K562 (cell line): ENCODE results near the gene ADTRP. TPM values are rescaled to one million over a fixed set of nuclear protein-coding genes. Genes with fewer than 3 reads are reported as not detected.

Experiments
- ATAC-seq: fragments of 200-7000 bp; cut with Tn5 transposase; 3 replicates; pipeline ENCODE4 v1.9.1; 2020; ENCODE audit warnings: moderate library complexity
- BruUV-seq: library from RNA; stranded (reverse); fragments of 400-500 nt; replicated peaks from 2 replicates; lab custom pipeline; 2021; lab: Mats Ljungman, UMichigan
- CTCF ChIA-PET: fragments of 300-600 bp; formaldehyde crosslinking; extraction: SDS; loops from one replicate; lab custom pipeline; 2021; ENCODE audit warnings: low intra/inter-chr PET ratio; lab: Yijun Ruan, JAX
- POLR2A ChIA-PET: fragments of 300-600, 350-650 bp; sonication (Branson Sonifier 250); formaldehyde crosslinking; extraction: SDS; loops from one replicate; lab custom pipeline; 2021; ENCODE audit warnings: antibody characterized with exemption, inconsistent platforms; lab: Yijun Ruan, JAX
- DNase-seq, 4 experiments: peaks; one replicate each; pipeline versions ENCODE4 v3.0.0 to v3.0.0-alpha.2; 2011 to 2018; ENCODE audit warnings: low spot score in 3 of 4, mixed read lengths in 3 of 4; ENCODE audit errors: extremely low read depth in 1 of 4
- FAIRE-seq: peaks from 2 replicates; lab custom pipeline; 2011; peaks lifted over from hg19 to GRCh38; lab: Jason Lieb, UNC
- H2AFZ ChIP-seq: 2 replicates; pipeline ENCODE4 v1.6.0; 2011; ENCODE audit warnings: low read depth, low read length, control low read depth, inconsistent platforms
- H3K27ac ChIP-seq: fragments of 200-600 bp; 3 replicates; pipeline ENCODE4 v1.8.0; 2011; ENCODE audit warnings: low read depth, mild to moderate bottlenecking, control low read depth, inconsistent platforms, low read length, moderate library complexity, mixed read lengths; ENCODE audit errors: extremely low read depth
- H3K27me3 ChIP-seq, 2 experiments: fragments of 300-600 bp in 1 of 2; 2 replicates in 1 of 2; 3 replicates in 1 of 2; pipeline versions ENCODE4 v1.6.0 to v1.8.0; 2011; ENCODE audit warnings: inconsistent platforms in 2 of 2, low read length in 2 of 2, mild to moderate bottlenecking in 1 of 2, mixed read lengths in 1 of 2, moderate library complexity in 1 of 2; ENCODE audit not compliant: control insufficient read depth in 2 of 2, insufficient read depth in 2 of 2
- H3K36me3 ChIP-seq: fragments of 300-600 bp; 3 replicates; pipeline ENCODE4 v1.8.0; 2011; ENCODE audit warnings: mild to moderate bottlenecking, low read length, inconsistent platforms; ENCODE audit not compliant: control insufficient read depth, insufficient read depth
- H3K4me1 ChIP-seq, 2 experiments: fragments of 200-600 bp in 1 of 2; replicated peaks in 1 of 2; 2 replicates in 1 of 2; 3 replicates in 1 of 2; pipeline versions ENCODE4 v1.5.1 to v1.8.0; 2011; ENCODE audit warnings: inconsistent platforms in 2 of 2, low read length in 2 of 2, mild to moderate bottlenecking in 1 of 2, mixed read lengths in 1 of 2, moderate library complexity in 1 of 2; ENCODE audit not compliant: control insufficient read depth in 2 of 2, insufficient read depth in 2 of 2
- H3K4me2 ChIP-seq: 2 replicates; pipeline ENCODE4 v1.6.1; 2011; ENCODE audit warnings: low read length, control low read depth, inconsistent platforms, mixed read lengths; ENCODE audit not compliant: insufficient read depth
- H3K4me3 ChIP-seq: fragments of 200-600 bp; sonication (generic), shearing (Covaris generic); 2 replicates; pipeline ENCODE4 v1.5.1; 2016; ENCODE audit warnings: control low read depth, inconsistent platforms
- H3K79me2 ChIP-seq: fragments of 200-600 bp; 3 replicates; pipeline ENCODE4 v1.8.0; 2011; ENCODE audit warnings: low read length, inconsistent platforms; ENCODE audit not compliant: control insufficient read depth, insufficient read depth
- H3K9ac ChIP-seq, 2 experiments: 2 replicates each; pipeline versions ENCODE4 v1.6.0 to v1.6.1; 2011; ENCODE audit warnings: low read depth in 2 of 2, low read length in 2 of 2, control low read depth in 1 of 2, inconsistent platforms in 1 of 2, mild to moderate bottlenecking in 1 of 2, mixed read lengths in 1 of 2; ENCODE audit not compliant: insufficient read depth in 1 of 2
- H3K9me1 ChIP-seq: one replicate; pipeline ENCODE4 v1.6.0; 2011; ENCODE audit warnings: inconsistent platforms, mild to moderate bottlenecking, low read length, moderate library complexity; ENCODE audit not compliant: control insufficient read depth, insufficient read depth
- H3K9me3 ChIP-seq: replicated peaks from 2 replicates; pipeline ENCODE4 v1.5.1; 2011; ENCODE audit warnings: low read depth, low read length, inconsistent platforms; ENCODE audit not compliant: control insufficient read depth, insufficient read depth
- H4K20me1 ChIP-seq: replicated peaks from 2 replicates; pipeline ENCODE4 v1.6.1; 2011; ENCODE audit warnings: low read length, inconsistent platforms, mixed read lengths; ENCODE audit not compliant: control insufficient read depth, insufficient read depth
- BDP1 ChIP-seq: IDR thresholded peaks from 3 replicates; pipeline ENCODE4 v1.6.1; 2011; ENCODE audit not compliant: insufficient read length, insufficient read depth
- CCAR2 ChIP-seq: fragments of 200-400 bp; formaldehyde crosslinking; IDR thresholded peaks from 2 replicates; pipeline ENCODE4 v1.6.1; 2017; ENCODE audit warnings: mild to moderate bottlenecking, low read depth, low read length
- KDM5B ChIP-seq: fragments of 200-600 bp; sonication (generic); IDR thresholded peaks from 2 replicates; pipeline ENCODE4 v1.6.1; 2012; ENCODE audit warnings: low read depth, mild to moderate bottlenecking, moderate library complexity, low read length, control low read depth, inconsistent platforms; ENCODE audit not compliant: insufficient replicate concordance
- NFIX ChIP-seq: fragments of 250-450 bp; sonication (Bioruptor Pico); IDR thresholded peaks from 2 replicates; pipeline ENCODE4 v1.4.0; 2020; ENCODE audit warnings: low read depth, mild to moderate bottlenecking, moderate library complexity
- RFX7 ChIP-seq: fragments of 250-450 bp; sonication (Bioruptor Pico); IDR thresholded peaks from 2 replicates; pipeline ENCODE4 v1.5.1; 2021; ENCODE audit warnings: mild to moderate bottlenecking
- SUPT5H ChIP-seq: fragments of 450-650 bp; IDR thresholded peaks from 2 replicates; pipeline ENCODE4 v1.6.1; 2016
- ZNF175 ChIP-seq: fragments of 200-800 bp; sonication (Bioruptor generic); IDR thresholded peaks from 2 replicates; pipeline ENCODE4 v1.6.1; 2016; ENCODE audit warnings: low read depth, mild to moderate bottlenecking, missing genetic modification characterization, missing compliant biosample characterization
- WGBS: fragments of 100-300 bp; shearing (Covaris generic); methylation state at CpG from one replicate; pipeline ENCODE4 v1.1.6; 2016; ENCODE audit warnings: low coverage, mixed read lengths; ENCODE audit not compliant: insufficient coverage; ENCODE audit errors: missing lambda C conversion rate; 5-methylcytosine and 5-hydroxymethylcytosine counted together
- in situ Hi-C: fragments of 300-500 bp; cut with MboI; formaldehyde crosslinking; loops from 4 replicates; pipeline ENCODE4 v1.15.0; 2018; ENCODE audit warnings: inconsistent platforms, mixed read lengths
- intact Hi-C: fragments of 100-400 bp; cut with micrococcal nuclease; formaldehyde crosslinking; loops from 2 replicates; pipeline ENCODE4 v1.14.2; 2022
- polyA plus RNA-seq, 8 experiments: library from polyadenylated mRNA; depleted of rRNA in 4 of 8; stranded (reverse) in 5 of 8; unstranded in 3 of 8; fragments of >200 nt; fragmentation: Nextera tagmentation in 2 of 8; fragmentation: Illumina TruSeq in 1 of 8; extraction: Ambion mirVana in 2 of 8; extraction: Trizol in 1 of 8; gene quantifications; 2 replicates each; pipeline versions ENCODE4 v1.2.1 to v1.2.3, GENCODE V29; 2011 to 2014; ENCODE audit warnings: inconsistent platforms in 1 of 8, missing spikeins in 1 of 8
- total RNA-seq, 7 experiments: library from RNA; depleted of rRNA in 6 of 7; stranded (reverse); fragments of >200 nt in 6 of 7; fragmentation: Illumina TruSeq in 2 of 7; extraction: Trizol in 2 of 7; gene quantifications; 2 replicates each; pipeline versions ENCODE4 v1.2.1 to v1.2.3, GENCODE V29; 2011 to 2021; ENCODE audit warnings: low replicate concordance in 1 of 7
- TF ChIP-seq, protein P1 (sequence below): fragments of 450-650 bp; IDR thresholded peaks from one replicate; pipeline ENCODE4 v1.6.1; 2018; ENCODE audit warnings: mild to moderate bottlenecking, moderate library complexity; ENCODE audit not compliant: partially characterized antibody
- TF ChIP-seq, protein P2 (sequence below): fragments of 450-650 bp; IDR thresholded peaks from 2 replicates; pipeline ENCODE4 v1.6.1; 2016; ENCODE audit warnings: low read depth

ADTRP gene
- total and polyA plus RNA-seq, 9 of the 15 experiments (the other 6 are each of a cell fraction or from before 2014, with no cell fraction given), result 7.4 to 24.0 (median 13.6) TPM

DNA sequence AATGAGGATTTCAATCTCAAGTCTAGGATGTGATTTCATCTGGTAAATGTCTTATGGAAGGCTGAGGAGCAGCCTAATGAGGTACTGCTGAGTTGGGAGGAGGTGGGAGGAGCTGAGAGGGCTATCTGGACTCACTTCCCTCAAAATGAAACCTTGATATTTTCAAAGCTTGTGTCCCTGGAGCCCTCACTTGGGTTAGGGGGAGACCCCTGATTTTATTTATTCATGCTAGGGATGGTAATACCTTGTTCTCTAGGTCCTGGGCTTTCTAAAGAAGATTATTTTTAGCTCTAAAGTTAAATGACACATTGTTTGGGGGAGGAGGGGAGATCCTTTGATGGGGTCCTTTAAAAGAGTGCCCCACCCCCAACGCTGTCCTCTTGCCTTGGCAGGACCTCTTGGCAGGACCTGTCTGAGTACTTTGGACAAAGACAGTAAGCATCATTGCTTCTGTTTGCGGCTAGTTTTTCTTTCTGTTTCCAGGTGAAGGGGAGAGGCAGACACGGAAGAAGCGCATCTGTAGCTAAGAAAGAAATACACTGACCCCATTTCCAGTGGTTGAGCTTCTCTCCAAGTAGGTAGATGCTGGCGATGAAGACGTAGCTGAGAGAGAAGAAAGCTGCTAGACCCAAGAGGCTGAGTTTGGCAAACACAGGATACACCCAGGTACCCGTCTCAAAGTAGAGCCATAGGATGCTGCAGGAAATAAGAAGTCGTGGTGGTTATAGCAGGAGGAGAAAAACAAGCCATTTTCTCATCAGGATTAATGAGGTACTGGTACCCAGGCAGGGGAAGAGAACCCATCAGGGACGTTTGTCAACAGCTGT, 55.6 kb downstream of the ADTRP start:
- Histone ChIP-seq H4K20me1 (no peaks in the 10 kb centered on the region), H3K9me3 (no peaks in the 10 kb centered on the region), H3K4me3 (no peak overlapping the region), H3K36me3 (no peaks in the 10 kb centered on the region), H2AFZ (no peak overlapping the region), H3K9me1 (no peaks in the 10 kb centered on the region), H3K27me3 (no peaks in the 10 kb centered on the region), H3K9ac (no peak overlapping the region), H3K79me2 (no peaks in the 10 kb centered on the region), H3K4me1 (peaks cover 0 to 3% of the 10 kb centered on the region in 2 experiments; a peak in 1 of 5 replicates), H3K4me2 (no peak overlapping the region), H3K27ac (no peak overlapping the region)
- no peak for DNase-seq
- in situ Hi-C loops, result no loop called here
- no peak for TF ChIP-seq SUPT5H
- TF ChIP-seq, protein P1, sequence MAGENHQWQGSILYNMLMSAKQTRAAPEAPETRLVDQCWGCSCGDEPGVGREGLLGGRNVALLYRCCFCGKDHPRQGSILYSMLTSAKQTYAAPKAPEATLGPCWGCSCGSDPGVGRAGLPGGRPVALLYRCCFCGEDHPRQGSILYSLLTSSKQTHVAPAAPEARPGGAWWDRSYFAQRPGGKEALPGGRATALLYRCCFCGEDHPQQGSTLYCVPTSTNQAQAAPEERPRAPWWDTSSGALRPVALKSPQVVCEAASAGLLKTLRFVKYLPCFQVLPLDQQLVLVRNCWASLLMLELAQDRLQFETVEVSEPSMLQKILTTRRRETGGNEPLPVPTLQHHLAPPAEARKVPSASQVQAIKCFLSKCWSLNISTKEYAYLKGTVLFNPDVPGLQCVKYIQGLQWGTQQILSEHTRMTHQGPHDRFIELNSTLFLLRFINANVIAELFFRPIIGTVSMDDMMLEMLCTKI, result no peak
- no peak for TF ChIP-seq CCAR2
- no peak for TF ChIP-seq BDP1
- TF ChIP-seq RFX7 (CRISPR knock-in tag), result no peak
- no peak for TF ChIP-seq KDM5B
- TF ChIP-seq ZNF175, result no peak
- TF ChIP-seq, protein P2, sequence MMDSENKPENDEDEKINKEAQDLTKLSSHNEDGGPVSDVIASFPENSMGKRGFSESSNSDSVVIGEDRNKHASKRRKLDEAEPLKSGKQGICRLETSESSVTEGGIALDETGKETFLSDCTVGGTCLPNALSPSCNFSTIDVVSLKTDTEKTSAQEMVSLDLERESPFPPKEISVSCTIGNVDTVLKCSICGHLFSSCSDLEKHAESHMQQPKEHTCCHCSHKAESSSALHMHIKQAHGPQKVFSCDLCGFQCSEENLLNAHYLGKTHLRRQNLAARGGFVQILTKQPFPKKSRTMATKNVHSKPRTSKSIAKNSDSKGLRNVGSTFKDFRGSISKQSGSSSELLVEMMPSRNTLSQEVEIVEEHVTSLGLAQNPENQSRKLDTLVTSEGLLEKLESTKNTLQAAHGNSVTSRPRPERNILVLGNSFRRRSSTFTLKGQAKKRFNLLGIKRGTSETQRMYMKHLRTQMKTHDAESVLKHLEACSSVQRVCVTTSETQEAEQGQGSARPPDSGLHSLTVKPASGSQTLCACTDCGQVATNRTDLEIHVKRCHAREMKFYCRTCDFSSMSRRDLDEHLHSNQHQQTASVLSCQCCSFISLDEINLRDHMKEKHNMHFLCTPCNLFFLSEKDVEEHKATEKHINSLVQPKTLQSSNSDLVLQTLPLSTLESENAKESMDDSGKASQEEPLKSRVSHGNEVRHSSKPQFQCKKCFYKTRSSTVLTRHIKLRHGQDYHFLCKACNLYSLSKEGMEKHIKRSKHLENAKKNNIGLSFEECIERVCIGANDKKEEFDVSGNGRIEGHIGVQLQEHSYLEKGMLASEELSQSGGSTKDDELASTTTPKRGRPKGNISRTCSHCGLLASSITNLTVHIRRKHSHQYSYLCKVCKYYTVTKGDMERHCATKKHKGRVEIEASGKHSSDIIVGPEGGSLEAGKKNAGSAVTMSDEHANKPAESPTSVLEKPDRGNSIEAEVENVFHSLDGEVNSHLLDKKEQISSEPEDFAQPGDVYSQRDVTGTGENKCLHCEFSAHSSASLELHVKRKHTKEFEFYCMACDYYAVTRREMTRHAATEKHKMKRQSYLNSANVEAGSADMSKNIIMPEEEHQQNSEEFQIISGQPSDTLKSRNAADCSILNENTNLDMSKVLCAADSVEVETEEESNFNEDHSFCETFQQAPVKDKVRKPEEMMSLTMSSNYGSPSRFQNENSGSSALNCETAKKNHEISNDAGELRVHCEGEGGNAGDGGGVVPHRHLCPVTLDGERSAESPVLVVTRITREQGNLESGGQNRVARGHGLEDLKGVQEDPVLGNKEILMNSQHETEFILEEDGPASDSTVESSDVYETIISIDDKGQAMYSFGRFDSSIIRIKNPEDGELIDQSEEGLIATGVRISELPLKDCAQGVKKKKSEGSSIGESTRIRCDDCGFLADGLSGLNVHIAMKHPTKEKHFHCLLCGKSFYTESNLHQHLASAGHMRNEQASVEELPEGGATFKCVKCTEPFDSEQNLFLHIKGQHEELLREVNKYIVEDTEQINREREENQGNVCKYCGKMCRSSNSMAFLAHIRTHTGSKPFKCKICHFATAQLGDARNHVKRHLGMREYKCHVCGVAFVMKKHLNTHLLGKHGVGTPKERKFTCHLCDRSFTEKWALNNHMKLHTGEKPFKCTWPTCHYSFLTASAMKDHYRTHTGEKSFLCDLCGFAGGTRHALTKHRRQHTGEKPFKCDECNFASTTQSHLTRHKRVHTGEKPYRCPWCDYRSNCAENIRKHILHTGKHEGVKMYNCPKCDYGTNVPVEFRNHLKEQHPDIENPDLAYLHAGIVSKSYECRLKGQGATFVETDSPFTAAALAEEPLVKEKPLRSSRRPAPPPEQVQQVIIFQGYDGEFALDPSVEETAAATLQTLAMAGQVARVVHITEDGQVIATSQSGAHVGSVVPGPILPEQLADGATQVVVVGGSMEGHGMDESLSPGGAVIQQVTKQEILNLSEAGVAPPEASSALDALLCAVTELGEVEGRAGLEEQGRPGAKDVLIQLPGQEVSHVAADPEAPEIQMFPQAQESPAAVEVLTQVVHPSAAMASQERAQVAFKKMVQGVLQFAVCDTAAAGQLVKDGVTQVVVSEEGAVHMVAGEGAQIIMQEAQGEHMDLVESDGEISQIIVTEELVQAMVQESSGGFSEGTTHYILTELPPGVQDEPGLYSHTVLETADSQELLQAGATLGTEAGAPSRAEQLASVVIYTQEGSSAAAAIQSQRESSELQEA, result no peak
- no peak for TF ChIP-seq NFIX
- POLR2A ChIA-PET, result interaction anchor here (0.9 to 2.1 kb wide), 3 partner anchors 9 to 17 kb away, joined by 3 to 5 read pairs (median 3); no protein-coding TSS in a partner anchor
- 44% methylated on average over 9 of the region's 9 CpGs for WGBS
- BruUV-seq, result no TSS peak
- ATAC-seq, result peak; percentile 39; the same call in 1 of the 3 replicates
- no peak for FAIRE-seq
- CTCF ChIA-PET, result no interaction called here
- intact Hi-C loops, result no loop called here
